Gastrocnemius medialis (tissue), 4 donors: ENCODE measurements around the gene MKKS.

Source experiments
- POLR2A ChIP-seq, 2 donors: fragments of 450-650 bp; IDR thresholded peaks; one replicate each; pipeline ENCODE4 v1.6.1; 2017; ENCODE audit warnings: antibody characterized with exemption in 2 of 2, mild to moderate bottlenecking in 2 of 2, moderate library complexity in 2 of 2
- TF ChIP-seq, protein P1 (sequence below), 5 experiments: fragments of 450-650 bp in 3 of 5; fragments of 200-600 bp in 2 of 5; sonication (generic) in 2 of 5; IDR thresholded peaks in 4 of 5; conservative IDR thresholded peaks in 1 of 5; 1 replicate in 4 of 5; 2 replicates in 1 of 5; pipeline ENCODE4 v1.5.1; 2016 to 2019; ENCODE audit warnings: antibody characterized with exemption in 5 of 5, mild to moderate bottlenecking in 3 of 5, moderate library complexity in 3 of 5

GRCh38 chr20:10467681-10468339, 33.8 kb upstream of the MKKS start:
- no peak for TF ChIP-seq POLR2A (IDR thresholded peaks at IDR 0.05)
- TF ChIP-seq, protein P1, sequence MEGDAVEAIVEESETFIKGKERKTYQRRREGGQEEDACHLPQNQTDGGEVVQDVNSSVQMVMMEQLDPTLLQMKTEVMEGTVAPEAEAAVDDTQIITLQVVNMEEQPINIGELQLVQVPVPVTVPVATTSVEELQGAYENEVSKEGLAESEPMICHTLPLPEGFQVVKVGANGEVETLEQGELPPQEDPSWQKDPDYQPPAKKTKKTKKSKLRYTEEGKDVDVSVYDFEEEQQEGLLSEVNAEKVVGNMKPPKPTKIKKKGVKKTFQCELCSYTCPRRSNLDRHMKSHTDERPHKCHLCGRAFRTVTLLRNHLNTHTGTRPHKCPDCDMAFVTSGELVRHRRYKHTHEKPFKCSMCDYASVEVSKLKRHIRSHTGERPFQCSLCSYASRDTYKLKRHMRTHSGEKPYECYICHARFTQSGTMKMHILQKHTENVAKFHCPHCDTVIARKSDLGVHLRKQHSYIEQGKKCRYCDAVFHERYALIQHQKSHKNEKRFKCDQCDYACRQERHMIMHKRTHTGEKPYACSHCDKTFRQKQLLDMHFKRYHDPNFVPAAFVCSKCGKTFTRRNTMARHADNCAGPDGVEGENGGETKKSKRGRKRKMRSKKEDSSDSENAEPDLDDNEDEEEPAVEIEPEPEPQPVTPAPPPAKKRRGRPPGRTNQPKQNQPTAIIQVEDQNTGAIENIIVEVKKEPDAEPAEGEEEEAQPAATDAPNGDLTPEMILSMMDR (IDR thresholded peaks at IDR 0.05 in 4 of 5, conservative IDR thresholded peaks at IDR 0.05 in 1 of 5), result no peak
